IMR-90 (cell line): ENCODE results near the gene PLCB4. TPM values are rescaled to one million over a fixed set of nuclear protein-coding genes. Genes with fewer than 3 reads are reported as not detected.

ENCODE experiments used
- ATAC-seq: fragments of 200-7000 bp; cut with Tn5 transposase; 2 replicates; pipeline ENCODE4 v1.9.1; 2020; ENCODE audit warnings: low read depth, mild to moderate bottlenecking, moderate library complexity
- BruUV-seq: library from RNA; stranded (reverse); fragments of 400-500 nt; replicated peaks from 2 replicates; lab custom pipeline; 2021; lab: Mats Ljungman, UMichigan
- CTCF ChIA-PET: fragments of 300-600 bp; formaldehyde crosslinking; extraction: SDS; loops from one replicate; lab custom pipeline; 2021; ENCODE audit warnings: antibody characterized with exemption; lab: Yijun Ruan, JAX
- POLR2A ChIA-PET: fragments of 300-600 bp; sonication (Branson Sonifier 250); formaldehyde crosslinking; loops from one replicate; lab custom pipeline; 2022; ENCODE audit warnings: antibody characterized with exemption; ENCODE audit not compliant: unreplicated experiment; lab: Charles Lee
- DNase-seq: peaks from one replicate; pipeline ENCODE4 v3.0.0; 2013
- H2AFZ ChIP-seq: replicated peaks from 2 replicates; pipeline ENCODE3; 2013; ENCODE audit warnings: low read length, mild to moderate bottlenecking; ENCODE audit not compliant: poor library complexity
- H2AK5ac ChIP-seq: 2 replicates; pipeline ENCODE4 v1.6.1; 2013; ENCODE audit warnings: low read depth, low read length, inconsistent platforms
- H2AK9ac ChIP-seq: replicated peaks from 2 replicates; pipeline ENCODE3; 2013; ENCODE audit warnings: mild to moderate bottlenecking, low read depth, low read length, moderate library complexity; ENCODE audit not compliant: poor library complexity
- H2BK120ac ChIP-seq: 2 replicates; pipeline ENCODE4 v1.6.1; 2013; ENCODE audit warnings: low read depth, low read length, inconsistent platforms
- H2BK15ac ChIP-seq: 3 replicates; pipeline ENCODE4 v1.6.1; 2013; ENCODE audit warnings: low read depth, low read length, inconsistent platforms
- H2BK20ac ChIP-seq: 2 replicates; pipeline ENCODE4 v1.6.1; 2013; ENCODE audit warnings: low read depth, mild to moderate bottlenecking, inconsistent platforms, low read length, moderate library complexity
- H2BK5ac ChIP-seq: 2 replicates; pipeline ENCODE4 v1.6.1; 2013; ENCODE audit warnings: mild to moderate bottlenecking, low read depth, low read length, inconsistent platforms; ENCODE audit not compliant: poor library complexity, severe bottlenecking
- H3K14ac ChIP-seq: replicated peaks from 2 replicates; pipeline ENCODE4 v1.6.1; 2013; ENCODE audit warnings: low read depth, low read length, inconsistent platforms
- H3K18ac ChIP-seq: 2 replicates; pipeline ENCODE4 v1.6.1; 2013; ENCODE audit warnings: low read depth, low read length, control low read depth
- H3K23ac ChIP-seq: 2 replicates; pipeline ENCODE4 v1.6.1; 2013; ENCODE audit warnings: low read depth, low read length, inconsistent platforms
- H3K27ac ChIP-seq: 2 replicates; pipeline ENCODE4 v1.5.1; 2013; ENCODE audit warnings: mild to moderate bottlenecking, control low read depth, low read length; ENCODE audit not compliant: insufficient read depth
- H3K27me3 ChIP-seq: 2 replicates; pipeline ENCODE4 v1.6.1; 2013; ENCODE audit warnings: low read length; ENCODE audit not compliant: control insufficient read depth, insufficient read depth
- H3K36me3 ChIP-seq: 2 replicates; pipeline ENCODE4 v1.6.1; 2013; ENCODE audit warnings: low read length, mixed read lengths; ENCODE audit not compliant: control insufficient read depth, insufficient read depth
- H3K4ac ChIP-seq: 2 replicates; pipeline ENCODE4 v1.6.1; 2013; ENCODE audit warnings: low read depth, low read length, inconsistent platforms
- H3K4me1 ChIP-seq: 2 replicates; pipeline ENCODE4 v1.6.1; 2013; ENCODE audit warnings: low read length, mixed read lengths; ENCODE audit not compliant: control insufficient read depth, insufficient read depth
- H3K4me2 ChIP-seq: 2 replicates; pipeline ENCODE4 v1.6.1; 2013; ENCODE audit warnings: low read depth, mild to moderate bottlenecking, control low read depth, low read length, moderate library complexity
- H3K4me3 ChIP-seq: 2 replicates; pipeline ENCODE4 v1.5.1; 2013; ENCODE audit warnings: low read depth, mild to moderate bottlenecking, control low read depth, low read length, moderate library complexity; ENCODE audit not compliant: insufficient read depth
- H3K56ac ChIP-seq: 2 replicates; pipeline ENCODE4 v1.6.1; 2013; ENCODE audit warnings: low read length, inconsistent platforms; ENCODE audit not compliant: insufficient read depth; ENCODE audit errors: extremely low read depth
- H3K79me1 ChIP-seq, 2 experiments: 2 replicates each; pipeline ENCODE4 v1.6.1; 2013; ENCODE audit warnings: low read length in 2 of 2, inconsistent platforms in 1 of 2, low read depth in 1 of 2
- H3K9ac ChIP-seq: 2 replicates; pipeline ENCODE4 v1.6.1; 2013; ENCODE audit warnings: low read depth, low read length, control low read depth
- H3K9me1 ChIP-seq: 2 replicates; pipeline ENCODE4 v1.6.1; 2013; ENCODE audit warnings: low read length, inconsistent platforms; ENCODE audit not compliant: insufficient read depth
- H3K9me3 ChIP-seq: 2 replicates; pipeline ENCODE4 v1.6.1; 2013; ENCODE audit warnings: low read length; ENCODE audit not compliant: control insufficient read depth, insufficient read depth
- H4K20me1 ChIP-seq: 2 replicates; pipeline ENCODE4 v1.6.1; 2013; ENCODE audit warnings: low read length, inconsistent platforms; ENCODE audit not compliant: insufficient read depth
- H4K5ac ChIP-seq: 2 replicates; pipeline ENCODE4 v1.6.1; 2013; ENCODE audit warnings: mild to moderate bottlenecking, low read depth, low read length, control low read depth
- H4K8ac ChIP-seq, 2 experiments: 2 replicates each; pipeline ENCODE4 v1.6.1; 2013; ENCODE audit warnings: low read depth in 2 of 2, low read length in 2 of 2, control low read depth in 1 of 2, inconsistent platforms in 1 of 2
- H4K91ac ChIP-seq: 2 replicates; pipeline ENCODE4 v1.6.1; 2013; ENCODE audit warnings: low read depth, low read length, inconsistent platforms; ENCODE audit not compliant: insufficient read depth
- BHLHE40 ChIP-seq: fragments of 150-350 bp; IDR thresholded peaks from 2 replicates; pipeline ENCODE4 v1.6.1; 2016; ENCODE audit warnings: mild to moderate bottlenecking, low read depth, low read length
- CEBPB ChIP-seq: IDR thresholded peaks from 2 replicates; pipeline ENCODE4 v1.6.1; 2012; ENCODE audit warnings: low read depth, low read length, improper control_type of control experiment
- NFE2L2 ChIP-seq: fragments of 150-350 bp; IDR thresholded peaks from 2 replicates; pipeline ENCODE4 v1.6.1; 2016; ENCODE audit warnings: low read depth, mild to moderate bottlenecking, low read length
- POLR2A ChIP-seq: IDR thresholded peaks from 2 replicates; pipeline ENCODE4 v1.6.1; 2012; ENCODE audit warnings: mild to moderate bottlenecking, low read depth, low read length
- RAD21 ChIP-seq: IDR thresholded peaks from 2 replicates; pipeline ENCODE4 v1.6.1; 2012; ENCODE audit warnings: low read length, improper control_type of control experiment
- RFX5 ChIP-seq: IDR thresholded peaks from 2 replicates; pipeline ENCODE4 v1.8.0; 2012; ENCODE audit warnings: low read depth, mild to moderate bottlenecking, low read length, moderate library complexity
- SMC3 ChIP-seq: fragments of 150-350 bp; IDR thresholded peaks from 2 replicates; pipeline ENCODE4 v1.6.1; 2016; ENCODE audit warnings: low read depth, mild to moderate bottlenecking, antibody characterized with exemption, low read length, moderate library complexity
- WGBS, 2 experiments: methylation state at CpG; one replicate each; pipeline versions ENCODE4 v1.1.5 to v1.1.7; 2013; ENCODE audit warnings: missing lambda C conversion rate in 2 of 2; ENCODE audit not compliant: insufficient read length in 1 of 2; ENCODE audit errors: extremely low coverage in 2 of 2; 5-methylcytosine and 5-hydroxymethylcytosine counted together
- dilution Hi-C: fragments of 300-500 bp; cut with HindIII; formaldehyde crosslinking; loops from one replicate; pipeline ENCODE4 v1.14.3; 2018; ENCODE audit warnings: low sequenced_read_pairs; ENCODE audit not compliant: unreplicated experiment
- in situ Hi-C: fragments of 300-500 bp; cut with MboI; formaldehyde crosslinking; loops from 3 replicates; pipeline ENCODE4 v1.14.3; 2019; ENCODE audit warnings: low sequenced_read_pairs, inconsistent platforms, mixed read lengths
- intact Hi-C: fragments of 100-400 bp; cut with micrococcal nuclease; formaldehyde crosslinking; loops from 2 replicates; pipeline ENCODE4 v1.10.0; 2022
- polyA plus RNA-seq, 3 experiments: library from polyadenylated mRNA; depleted of rRNA; stranded (reverse); fragments of >200 nt; gene quantifications; 2 replicates each; pipeline ENCODE4 v1.2.3, GENCODE V29; 2012; ENCODE audit warnings: low replicate concordance in 1 of 3
- total RNA-seq: library from RNA; depleted of rRNA; stranded (reverse); fragments of >200 nt; gene quantifications from 2 replicates; pipeline ENCODE4 v1.2.3, GENCODE V29; 2012
- TF ChIP-seq, protein P1 (sequence below): fragments of 150-350 bp; IDR thresholded peaks from 2 replicates; pipeline ENCODE4 v1.6.1; 2017; ENCODE audit warnings: mild to moderate bottlenecking, antibody characterized with exemption, low read length, low read depth
- TF ChIP-seq, protein P2 (sequence below): fragments of 150-350 bp; IDR thresholded peaks from 2 replicates; pipeline ENCODE4 v1.6.1; 2016; ENCODE audit warnings: low read depth, mild to moderate bottlenecking, low read length, moderate library complexity, borderline replicate concordance

The PLCB4 gene
- total and polyA plus RNA-seq, 2 of the 4 experiments (the other 2 are of a cell fraction): 12.5 to 24.0 TPM

GRCh38 chr20:9339708-9340107 lies 270.8 kb downstream of the PLCB4 start:
- H3K14ac ChIP-seq: no peak overlapping the region
- POLR2A ChIA-PET: no interaction called here
- H3K9ac ChIP-seq: no peak overlapping the region
- no peak overlapping the region for H3K18ac ChIP-seq
- CTCF ChIA-PET: interaction anchor here (1.3 kb wide), 1 partner anchor 8 kb away, joined by 4 read pairs; no protein-coding TSS in a partner anchor
- H3K27me3 ChIP-seq: no peaks in the 10 kb centered on the region
- H4K91ac ChIP-seq: no peak overlapping the region
- no peak overlapping the region for H3K4me2 ChIP-seq
- H3K79me1 ChIP-seq: peaks cover 22 to 51% of the 10 kb centered on the region in 2 experiments; a peak in 3 of 4 replicates
- no peak overlapping the region for H3K4me3 ChIP-seq
- TF ChIP-seq, protein P1, sequence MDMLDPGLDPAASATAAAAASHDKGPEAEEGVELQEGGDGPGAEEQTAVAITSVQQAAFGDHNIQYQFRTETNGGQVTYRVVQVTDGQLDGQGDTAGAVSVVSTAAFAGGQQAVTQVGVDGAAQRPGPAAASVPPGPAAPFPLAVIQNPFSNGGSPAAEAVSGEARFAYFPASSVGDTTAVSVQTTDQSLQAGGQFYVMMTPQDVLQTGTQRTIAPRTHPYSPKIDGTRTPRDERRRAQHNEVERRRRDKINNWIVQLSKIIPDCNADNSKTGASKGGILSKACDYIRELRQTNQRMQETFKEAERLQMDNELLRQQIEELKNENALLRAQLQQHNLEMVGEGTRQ: no peak
- TF ChIP-seq POLR2A (no peak), RFX5 (no peak), NFE2L2 (no peak), SMC3 (no peak), BHLHE40 (no peak), CEBPB (no peak), RAD21 (no peak)
- TF ChIP-seq, protein P2, sequence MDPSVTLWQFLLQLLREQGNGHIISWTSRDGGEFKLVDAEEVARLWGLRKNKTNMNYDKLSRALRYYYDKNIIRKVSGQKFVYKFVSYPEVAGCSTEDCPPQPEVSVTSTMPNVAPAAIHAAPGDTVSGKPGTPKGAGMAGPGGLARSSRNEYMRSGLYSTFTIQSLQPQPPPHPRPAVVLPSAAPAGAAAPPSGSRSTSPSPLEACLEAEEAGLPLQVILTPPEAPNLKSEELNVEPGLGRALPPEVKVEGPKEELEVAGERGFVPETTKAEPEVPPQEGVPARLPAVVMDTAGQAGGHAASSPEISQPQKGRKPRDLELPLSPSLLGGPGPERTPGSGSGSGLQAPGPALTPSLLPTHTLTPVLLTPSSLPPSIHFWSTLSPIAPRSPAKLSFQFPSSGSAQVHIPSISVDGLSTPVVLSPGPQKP: no peak
- no peak for ATAC-seq
- H3K9me1 ChIP-seq: peaks cover 14% of the 10 kb centered on the region
- intact Hi-C loops (no loop called here), in situ Hi-C loops (no loop called here), dilution Hi-C loops (no loop called here)
- no peak overlapping the region for H3K56ac ChIP-seq
- no peak overlapping the region for H2AK9ac ChIP-seq
- H2BK20ac ChIP-seq: no peak overlapping the region
- no peak overlapping the region for H2BK15ac ChIP-seq
- no peak overlapping the region for H4K5ac ChIP-seq
- H2AFZ ChIP-seq: no peak overlapping the region
- no peak overlapping the region for H3K4ac ChIP-seq
- no peaks in the 10 kb centered on the region for H4K20me1 ChIP-seq
- H3K4me1 ChIP-seq: peaks cover 6% of the 10 kb centered on the region
- H3K9me3 ChIP-seq: no peaks in the 10 kb centered on the region
- H2BK5ac ChIP-seq: no peak overlapping the region
- no peak overlapping the region for H3K27ac ChIP-seq
- WGBS, 2 experiments: no CpG with 5 or more reads among the region's 3 CpGs
- H2AK5ac ChIP-seq: no peak overlapping the region
- H3K23ac ChIP-seq: no peak overlapping the region
- no TSS peak for BruUV-seq
- H2BK120ac ChIP-seq: no peak overlapping the region
- H4K8ac ChIP-seq: no peak overlapping the region
- H3K36me3 ChIP-seq: peaks cover 6% of the 10 kb centered on the region
- no peak for DNase-seq
